Smooth muscle cell (in vitro differentiated cells): ENCODE data around the gene NEURL1B. TPM values are rescaled to one million over a fixed set of nuclear protein-coding genes. Genes with fewer than 3 reads are reported as not detected.

Experiments used
- DNase-seq: peaks from one replicate; lab custom pipeline; 2025; ENCODE audit not compliant: unreplicated experiment; lab: John Stamatoyannopoulos, UW
- H2AFZ ChIP-seq: fragments of 200-600 bp; sonication (generic); 2 replicates; pipeline ENCODE4 v1.6.0; 2016; ENCODE audit warnings: antibody characterized with exemption, low read depth, mild to moderate bottlenecking
- H3F3A ChIP-seq: fragments of 200-600 bp; sonication (generic); 2 replicates; pipeline ENCODE4 v1.6.0; 2017; ENCODE audit warnings: antibody characterized with exemption, low read depth
- H3K27ac ChIP-seq: fragments of 200-600 bp; sonication (generic); 2 replicates; pipeline ENCODE4 v1.5.1; 2016; ENCODE audit warnings: low read depth, mild to moderate bottlenecking
- H3K27me3 ChIP-seq: fragments of 200-600 bp; sonication (generic); 2 replicates; pipeline ENCODE4 v1.6.1; 2016; ENCODE audit warnings: low read depth, mild to moderate bottlenecking
- H3K36me3 ChIP-seq: fragments of 200-600 bp; sonication (generic); 2 replicates; pipeline ENCODE4 v1.5.1; 2016; ENCODE audit warnings: low read depth
- H3K4me1 ChIP-seq: fragments of 200-600 bp; sonication (generic); 2 replicates; pipeline ENCODE4 v1.5.1; 2016; ENCODE audit warnings: low read depth
- H3K4me2 ChIP-seq: fragments of 200-600 bp; sonication (generic); 2 replicates; pipeline ENCODE4 v1.6.0; 2016; ENCODE audit warnings: mild to moderate bottlenecking
- H3K4me3 ChIP-seq: fragments of 200-600 bp; sonication (generic); 2 replicates; pipeline ENCODE4 v1.5.1; 2016; ENCODE audit warnings: mild to moderate bottlenecking
- H3K79me2 ChIP-seq: fragments of 200-600 bp; sonication (generic); 2 replicates; pipeline ENCODE4 v1.6.0; 2016; ENCODE audit warnings: low read depth, mild to moderate bottlenecking
- H3K9ac ChIP-seq: fragments of 200-600 bp; sonication (generic); 2 replicates; pipeline ENCODE4 v1.6.0; 2016; ENCODE audit warnings: low read depth
- H3K9me3 ChIP-seq: fragments of 200-600 bp; sonication (generic); replicated peaks from 2 replicates; pipeline ENCODE4 v1.5.1; 2016; ENCODE audit warnings: low read depth
- H4K20me1 ChIP-seq: fragments of 200-600 bp; sonication (generic); 2 replicates; pipeline ENCODE4 v1.6.0; 2016; ENCODE audit warnings: low read depth
- CTCF ChIP-seq: fragments of 200-600 bp; sonication (generic); IDR thresholded peaks from 2 replicates; pipeline ENCODE4 v1.5.1; 2017; ENCODE audit warnings: borderline replicate concordance, mild to moderate bottlenecking, antibody characterized with exemption; ENCODE audit not compliant: insufficient read depth, poor library complexity, severe bottlenecking
- WGBS: methylation state at CpG from one replicate; pipeline ENCODE4 v1.1.7; 2016; ENCODE audit warnings: low lambda C conversion rate; 5-methylcytosine and 5-hydroxymethylcytosine counted together
- polyA plus RNA-seq: library from polyadenylated mRNA; unstranded; fragments of >200 nt; fragmentation: Nextera tagmentation; extraction: Ambion mirVana; gene quantifications from 2 replicates; pipeline ENCODE4 v1.2.1, GENCODE V29; 2016
- total RNA-seq: library from RNA; depleted of rRNA; stranded (reverse); fragments of >200 nt; gene quantifications from 2 replicates; pipeline ENCODE4 v1.2.3, GENCODE V29; 2014

The NEURL1B gene
- total and polyA plus RNA-seq, 2 experiments from 2014 or later, result 3.7 to 10.0 TPM

- no peak for TF ChIP-seq CTCF
- Histone ChIP-seq H3F3A (no peaks in the 10 kb centered on the region), H2AFZ (no peak overlapping the region), H3K4me1 (peaks cover 15% of the 10 kb centered on the region), H3K9ac (peak overlapping the region; percentile 85), H3K4me3 (no peak overlapping the region), H3K4me2 (peak overlapping the region; percentile 63), H3K27me3 (no peaks in the 10 kb centered on the region), H3K79me2 (peaks cover 40% of the 10 kb centered on the region), H3K9me3 (no peaks in the 10 kb centered on the region), H3K27ac (peak overlapping the region; percentile 96), H3K36me3 (no peaks in the 10 kb centered on the region), H4K20me1 (no peaks in the 10 kb centered on the region)
- DNase-seq, result no peak
- WGBS, result 53% methylated on average over 7 of the region's 7 CpGs
These were observed 18.0 kb downstream of the NEURL1B start for GRCh38 chr5:172658961-172659501.

GRCh38 chr5:172659570-172659908 is 18.5 kb downstream of the NEURL1B start:
- H3K9ac ChIP-seq, result peak overlapping the region; percentile 85

GRCh38 chr5:172659909-172660628 is 19.0 kb downstream of the NEURL1B start:
- Histone ChIP-seq H3K4me3 (no peak overlapping the region), H3K36me3 (no peaks in the 10 kb centered on the region), H3K79me2 (peaks cover 30% of the 10 kb centered on the region), H2AFZ (no peak overlapping the region), H3K27ac (peak overlapping the region; percentile 96), H3K27me3 (no peaks in the 10 kb centered on the region), H3K9me3 (no peaks in the 10 kb centered on the region), H3F3A (no peaks in the 10 kb centered on the region), H3K9ac (peak overlapping the region; percentile 85), H3K4me1 (peaks cover 21% of the 10 kb centered on the region), H3K4me2 (peak overlapping the region; percentile 52), H4K20me1 (no peaks in the 10 kb centered on the region)
- 6% methylated on average over 17 of the region's 18 CpGs for WGBS
- DNase-seq, result peak; percentile 72
- TF ChIP-seq CTCF, result peak; percentile 22

More at GRCh38 chr5:172659570-172659908, 18.5 kb downstream of the NEURL1B start:
- H3K36me3 ChIP-seq, result no peaks in the 10 kb centered on the region
- H3K4me1 ChIP-seq, result peaks cover 16% of the 10 kb centered on the region
- no peak overlapping the region for H3K4me3 ChIP-seq
- no peaks in the 10 kb centered on the region for H3K27me3 ChIP-seq
- H3F3A ChIP-seq, result no peaks in the 10 kb centered on the region
- DNase-seq, result no peak
- peak overlapping the region; percentile 37 for H3K4me2 ChIP-seq
- H3K27ac ChIP-seq, result peak overlapping the region; percentile 96
- H4K20me1 ChIP-seq, result no peaks in the 10 kb centered on the region
- no peak for TF ChIP-seq CTCF
- peaks cover 35% of the 10 kb centered on the region for H3K79me2 ChIP-seq
- H3K9me3 ChIP-seq, result no peaks in the 10 kb centered on the region
- H2AFZ ChIP-seq, result no peak overlapping the region

- H3K4me1 ChIP-seq, result peaks cover 21% of the 10 kb centered on the region
- no peaks in the 10 kb centered on the region for H3K36me3 ChIP-seq
- H3K9me3 ChIP-seq, result no peaks in the 10 kb centered on the region
- H3K4me2 ChIP-seq, result peak overlapping the region; percentile 52
- no peaks in the 10 kb centered on the region for H3K27me3 ChIP-seq
- peaks cover 23% of the 10 kb centered on the region for H3K79me2 ChIP-seq
- TF ChIP-seq CTCF, result no peak
- 97% methylated on average over 3 of the region's 3 CpGs for WGBS
- no peaks in the 10 kb centered on the region for H4K20me1 ChIP-seq
- DNase-seq, result no peak
- H3F3A ChIP-seq, result no peaks in the 10 kb centered on the region
- no peak overlapping the region for H2AFZ ChIP-seq
- H3K27ac ChIP-seq, result peak overlapping the region; percentile 96
- no peak overlapping the region for H3K4me3 ChIP-seq
- peak overlapping the region; percentile 52 for H3K9ac ChIP-seq
These were observed 19.9 kb downstream of the NEURL1B start for GRCh38 chr5:172660974-172661373.
